SW480 (cell line): ENCODE data around the gene ZNF669.

ENCODE experiments used
- DNase-seq: peaks from one replicate; pipeline ENCODE4 v3.0.0-alpha.2; 2016; ENCODE audit warnings: low spot score

The ZNF669 gene

DNA sequence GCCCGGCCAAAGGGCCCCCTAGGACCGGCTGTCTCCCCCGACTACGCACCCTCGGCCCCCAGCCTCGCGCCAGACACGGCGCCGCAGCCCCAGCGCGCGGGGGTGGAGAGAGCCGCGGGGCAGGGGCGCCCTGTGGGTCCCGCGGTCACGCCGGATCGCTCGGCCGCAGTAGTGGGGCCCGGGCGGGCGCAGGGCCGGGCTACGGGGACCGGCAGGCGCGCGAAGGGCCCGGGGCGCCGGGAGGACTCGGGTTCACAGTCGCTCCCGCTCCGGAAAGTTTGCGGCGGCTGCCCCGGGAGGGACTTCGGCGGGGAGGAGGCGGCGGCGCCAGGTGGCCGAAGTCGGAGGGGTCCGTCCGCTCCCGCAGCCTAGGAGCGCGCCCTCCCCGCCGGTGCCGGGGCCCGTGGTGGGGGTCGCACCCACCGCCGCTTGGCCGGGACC is 7.1 kb upstream of the ZNF669 start:
- no peak for DNase-seq

DNA sequence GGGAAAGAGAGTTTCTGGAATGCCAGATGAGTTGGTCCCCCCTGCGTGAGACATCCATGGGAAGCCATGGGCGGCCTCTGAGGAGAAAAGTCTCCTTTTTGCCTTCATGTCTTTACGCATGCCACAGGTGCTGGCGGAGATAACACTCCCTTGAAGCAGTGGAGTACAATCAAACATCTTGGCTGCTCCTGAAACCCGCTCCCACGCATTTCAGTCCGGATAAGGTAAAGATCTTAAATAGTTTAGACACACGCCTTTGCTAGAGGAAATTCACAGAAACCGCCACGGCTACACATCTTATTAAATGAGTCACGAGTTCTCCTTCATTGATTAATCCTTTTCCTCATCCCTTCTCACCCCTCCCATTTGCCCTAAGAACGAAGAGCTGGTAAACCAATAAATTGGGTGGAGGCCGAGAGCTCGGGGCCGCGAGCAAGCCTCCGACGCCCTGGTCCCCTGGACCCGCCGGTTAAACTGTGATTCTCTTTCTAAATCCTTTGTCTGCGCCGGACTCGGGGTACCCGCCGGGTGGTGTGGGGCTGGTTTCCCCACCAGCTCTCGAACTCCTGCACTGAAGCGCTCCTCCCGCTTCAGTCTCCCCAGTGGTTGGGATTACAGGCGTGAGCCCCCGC is 6.6 kb upstream of the ZNF669 start:
- DNase-seq: no peak

DNA sequence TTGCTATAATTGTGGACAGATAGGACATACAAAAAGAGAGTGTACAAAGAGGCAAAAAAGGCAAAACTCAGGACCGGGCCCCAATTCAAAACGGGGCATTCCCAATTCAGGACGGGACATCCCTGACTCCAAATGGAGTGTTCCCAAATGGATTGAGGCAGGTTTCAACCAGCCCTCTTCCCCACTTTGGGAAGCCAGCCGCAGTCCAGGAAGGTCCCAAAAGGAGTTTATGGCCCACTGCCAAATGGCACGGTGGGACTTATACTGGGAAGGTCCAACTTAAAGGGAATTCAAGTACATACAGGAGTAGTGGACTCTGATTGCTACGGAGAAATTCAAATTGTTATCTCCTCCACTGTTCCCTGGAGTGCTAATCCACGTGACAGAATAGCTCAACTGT is 3.5 kb upstream of the ZNF669 start:
- DNase-seq: no peak

DNA sequence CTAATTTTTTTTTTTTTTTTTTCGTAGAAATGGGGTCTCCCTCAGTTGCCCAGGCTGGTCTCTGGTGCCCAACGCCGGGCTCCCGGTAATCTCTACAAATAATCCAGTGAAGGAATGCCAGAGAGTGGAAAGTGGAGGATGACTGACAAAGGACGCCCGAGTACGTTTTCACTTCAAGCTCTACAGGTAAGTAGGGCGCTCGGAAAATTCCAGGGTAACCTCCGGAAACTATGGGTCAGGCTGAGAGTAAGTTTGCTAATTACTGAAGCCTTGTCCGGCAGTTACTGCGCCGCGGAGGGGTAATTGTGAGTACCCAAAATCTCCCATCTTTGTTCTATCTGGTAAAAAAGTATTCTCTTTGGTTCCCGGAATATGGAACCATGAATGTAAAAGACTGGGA is 1.8 kb upstream of the ZNF669 start:
- DNase-seq: no peak

DNA sequence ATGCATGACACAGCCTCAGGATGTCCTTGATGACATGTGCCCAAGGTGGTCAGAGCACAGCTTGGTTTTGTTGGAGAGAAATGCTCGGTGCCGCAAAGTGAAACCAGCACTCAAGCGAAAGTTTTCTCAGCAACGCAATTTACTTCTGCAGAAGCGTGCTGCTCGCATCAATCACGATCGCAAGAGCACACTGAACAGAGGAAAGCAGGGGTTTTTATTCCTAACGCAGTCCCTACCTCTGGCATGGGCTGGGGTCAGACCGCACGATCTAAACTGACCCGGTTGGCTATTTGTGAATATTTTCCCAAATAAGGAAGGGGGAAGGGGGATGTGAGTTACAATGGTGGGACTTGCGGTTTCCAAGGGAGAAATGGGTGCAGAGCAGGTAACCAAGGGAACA is 809 bp upstream of the ZNF669 start:
- DNase-seq: no peak

DNA sequence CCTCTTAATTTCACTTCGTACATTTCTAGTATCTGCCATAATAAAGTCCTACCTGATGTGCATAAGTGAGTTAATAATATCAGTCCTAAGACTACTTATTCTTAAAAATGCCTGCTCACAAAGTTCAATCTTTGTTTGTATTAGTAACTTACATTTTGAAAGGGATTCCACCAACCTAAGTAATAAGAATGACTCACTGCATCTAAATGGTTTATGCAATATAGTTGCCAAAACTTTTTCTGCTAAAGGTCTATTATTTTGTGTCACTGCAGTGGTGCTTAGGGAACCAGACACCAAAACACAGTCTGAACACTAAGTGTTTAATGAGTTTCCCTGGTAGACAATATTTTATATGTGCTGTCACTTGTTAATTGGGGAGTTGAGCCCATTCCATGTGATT is 1.8 kb downstream of the ZNF669 start:
- DNase-seq: no peak

DNA sequence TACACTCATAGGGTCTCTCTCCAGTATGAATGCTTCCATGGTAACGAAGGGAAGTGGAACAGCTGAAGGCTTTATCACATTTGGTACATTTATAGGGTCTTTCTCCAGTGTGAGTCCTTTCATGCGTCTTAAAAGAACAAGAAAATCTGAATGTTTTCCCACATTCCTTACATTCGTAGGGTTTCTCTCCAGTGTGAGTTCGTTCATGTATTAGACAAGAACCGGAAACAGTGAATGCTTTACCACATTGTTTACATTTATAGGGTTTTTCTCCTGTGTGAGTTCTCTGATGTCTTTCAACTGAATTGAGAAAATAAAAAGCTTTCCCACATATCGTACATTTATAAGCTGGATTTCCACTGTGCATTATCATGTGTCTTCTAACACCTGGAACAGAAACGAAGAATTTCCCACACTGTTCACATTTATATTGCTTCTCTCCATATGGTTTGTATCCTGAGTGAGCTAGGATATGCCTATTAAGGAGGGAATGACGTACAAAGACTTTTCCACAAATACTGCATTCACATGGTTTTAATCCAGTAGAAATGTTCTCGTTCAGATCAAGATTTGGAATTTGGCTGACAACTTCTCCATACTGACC is 3.4 kb downstream of the ZNF669 start:
- no peak for DNase-seq

DNA sequence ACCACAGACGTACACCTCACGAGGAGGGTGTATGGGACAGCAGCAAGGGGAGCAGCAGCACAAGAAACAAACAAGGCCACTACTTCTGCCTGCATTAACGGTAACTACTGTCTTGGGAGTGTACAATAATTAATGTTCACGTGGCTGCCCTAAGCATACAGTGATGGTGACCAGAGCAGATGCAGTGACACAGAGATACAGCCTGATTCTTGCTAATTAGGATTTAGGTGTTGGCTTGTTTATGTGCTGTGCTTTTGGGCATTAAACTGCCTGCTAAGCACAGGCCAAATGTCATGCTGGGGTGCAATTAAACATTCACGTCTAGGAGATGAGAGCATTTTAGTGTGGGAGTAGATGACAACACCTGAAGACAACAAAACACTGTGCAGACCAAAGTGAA is 7.2 kb downstream of the ZNF669 start:
- no peak for DNase-seq

DNA sequence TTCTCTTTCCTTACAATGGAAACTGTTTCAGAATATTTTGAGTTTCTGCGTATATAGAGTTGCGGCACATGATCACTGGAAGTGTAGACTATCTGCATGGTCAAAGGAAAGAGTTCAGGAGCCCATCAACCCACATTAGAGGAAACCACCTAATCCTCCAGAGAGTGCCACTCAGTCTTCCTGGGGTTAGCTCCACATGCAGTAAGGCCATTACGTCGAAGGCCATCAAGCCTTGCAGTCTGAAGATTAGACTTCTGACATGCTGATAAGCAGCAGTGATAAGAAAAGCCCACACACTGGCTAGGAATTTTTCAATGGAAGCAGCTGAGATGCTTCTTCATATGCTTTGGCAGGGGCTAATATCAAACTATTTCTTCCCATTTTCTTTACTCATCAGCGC is 7.6 kb downstream of the ZNF669 start:
- no peak for DNase-seq

DNA sequence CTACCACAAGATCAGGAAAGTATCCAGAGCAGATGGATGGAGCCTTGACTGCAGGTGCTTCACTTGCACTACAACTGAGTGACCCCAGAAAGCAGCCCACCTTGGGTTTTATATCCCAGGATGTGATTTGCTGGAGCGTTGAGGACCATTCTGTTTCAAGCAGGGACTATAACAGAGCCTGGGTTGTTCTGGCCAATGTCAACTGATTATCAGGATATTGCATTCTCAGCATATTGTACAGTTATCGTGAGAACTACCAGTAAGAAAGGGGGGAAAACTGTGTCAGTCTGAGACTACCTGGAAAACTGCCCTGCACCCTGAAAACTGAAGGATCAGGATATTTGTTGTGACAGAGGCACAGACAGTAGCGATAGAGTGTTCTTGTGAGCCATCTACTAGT is 8.0 kb downstream of the ZNF669 start:
- no peak for DNase-seq

DNA sequence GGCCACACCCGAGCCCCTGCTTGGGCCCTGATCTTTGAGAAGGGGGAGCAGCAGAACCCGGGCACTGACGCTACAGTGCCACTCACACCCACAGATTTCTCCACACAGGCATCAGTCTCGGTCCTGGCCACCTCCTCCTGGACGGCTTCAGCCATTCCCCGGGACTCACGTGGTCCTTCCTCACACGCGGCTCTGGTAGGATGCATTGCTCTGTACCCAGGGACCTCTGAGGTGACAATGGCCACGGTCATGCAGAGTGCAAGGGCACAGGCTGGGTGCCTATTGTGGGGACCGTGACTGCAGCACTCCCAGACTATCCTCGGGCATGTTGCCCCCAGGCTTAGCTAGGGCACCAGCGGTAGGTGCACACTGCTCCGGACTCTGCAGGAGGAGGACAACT is 13.7 kb downstream of the ZNF669 start:
- no peak for DNase-seq

DNA sequence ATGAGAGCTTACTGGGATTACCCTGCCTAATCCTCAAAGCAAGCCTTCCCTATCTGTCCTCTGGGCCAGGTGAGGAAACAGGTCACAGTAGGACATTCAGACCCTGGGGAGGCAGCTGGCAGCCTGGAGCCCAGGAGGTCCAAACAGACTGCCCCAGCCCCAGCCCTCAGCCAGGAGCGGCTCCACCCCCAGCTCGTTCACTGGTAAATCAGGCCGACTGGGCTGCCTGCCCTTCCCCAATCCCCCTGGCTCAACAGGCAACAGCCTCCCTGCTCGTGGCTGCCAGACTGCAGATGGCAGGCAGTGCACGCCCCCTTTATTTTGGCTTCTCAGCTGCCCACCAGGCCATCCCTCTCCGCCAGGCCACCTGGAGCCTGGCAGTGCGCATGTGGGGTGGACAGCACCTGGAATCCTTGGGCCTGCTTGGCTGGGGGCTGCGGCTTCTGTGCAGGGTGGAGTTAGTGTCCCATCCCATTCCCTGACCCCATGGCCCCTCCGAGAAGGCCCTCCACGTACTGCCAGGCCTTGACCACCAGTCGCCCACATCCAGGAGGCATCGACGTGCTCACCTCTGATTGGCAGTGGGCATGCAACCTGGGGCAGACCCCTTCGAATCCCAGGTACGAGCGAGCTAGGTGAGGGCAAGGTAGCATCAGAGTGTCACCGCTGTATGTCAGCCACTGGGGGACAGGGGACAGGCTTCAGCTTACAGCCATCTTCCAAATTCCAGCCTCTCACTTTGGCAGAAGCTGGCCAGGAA is 14.4 kb downstream of the ZNF669 start:
- no peak for DNase-seq

DNA sequence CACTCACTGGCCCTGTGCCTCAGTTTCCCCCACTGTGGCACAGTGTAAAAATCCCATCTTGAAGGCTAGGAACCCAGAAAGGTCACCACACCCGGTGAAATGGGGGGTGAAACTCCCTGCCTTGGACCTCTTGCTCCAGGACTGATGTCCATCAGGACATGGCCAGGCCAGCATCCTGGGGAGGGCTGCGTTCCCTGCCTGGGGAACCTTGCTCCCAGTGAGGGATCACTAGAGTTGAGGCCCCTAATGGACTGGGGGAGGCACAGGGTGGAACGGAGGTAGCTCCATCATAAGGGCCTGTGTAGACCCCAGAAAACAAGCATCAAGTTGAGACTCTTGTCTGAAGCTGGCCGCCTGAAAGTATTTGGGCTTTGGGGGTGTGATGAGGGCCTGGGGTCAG is 15.2 kb downstream of the ZNF669 start:
- no peak for DNase-seq

DNA sequence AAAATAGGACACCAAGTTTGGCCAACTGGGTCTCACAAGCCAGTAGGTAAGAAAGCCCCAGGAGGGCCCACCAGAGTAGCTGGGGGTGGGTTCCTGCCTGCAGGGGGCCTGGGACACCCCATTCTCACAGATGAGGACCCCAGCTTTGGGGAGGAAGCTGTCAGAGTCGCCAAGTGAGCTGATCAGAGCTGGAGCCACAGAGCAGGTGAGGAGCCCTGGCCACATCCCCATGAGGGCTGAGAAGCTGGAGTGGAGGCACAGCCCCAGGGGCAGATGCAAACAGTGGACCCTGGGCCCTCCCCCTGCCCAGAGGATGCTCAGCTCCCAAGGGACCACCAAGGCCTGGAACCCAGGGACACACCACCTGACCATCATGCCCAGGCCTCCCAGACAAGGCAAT is 16.9 kb downstream of the ZNF669 start:
- DNase-seq: no peak

DNA sequence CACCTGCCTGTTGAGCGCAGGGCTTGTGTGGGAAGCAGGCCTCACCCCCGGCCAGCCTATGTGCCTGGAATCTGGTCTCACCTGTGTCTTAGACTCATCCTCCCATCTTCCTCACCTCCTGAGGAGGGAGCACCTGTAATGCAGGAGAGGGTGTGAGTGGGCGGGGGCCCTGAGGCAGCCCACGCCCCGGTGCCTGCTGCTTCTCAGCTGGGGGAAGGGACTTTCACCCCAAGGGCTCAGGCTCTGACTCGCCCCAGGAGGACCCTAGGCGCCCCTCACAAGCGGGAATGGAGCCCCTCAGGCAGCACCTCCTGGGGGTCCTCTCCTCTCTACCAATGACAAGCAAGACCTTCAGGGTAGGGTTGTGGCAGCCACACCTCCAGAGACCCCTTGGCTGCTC is 18.8 kb downstream of the ZNF669 start:
- no peak for DNase-seq

DNA sequence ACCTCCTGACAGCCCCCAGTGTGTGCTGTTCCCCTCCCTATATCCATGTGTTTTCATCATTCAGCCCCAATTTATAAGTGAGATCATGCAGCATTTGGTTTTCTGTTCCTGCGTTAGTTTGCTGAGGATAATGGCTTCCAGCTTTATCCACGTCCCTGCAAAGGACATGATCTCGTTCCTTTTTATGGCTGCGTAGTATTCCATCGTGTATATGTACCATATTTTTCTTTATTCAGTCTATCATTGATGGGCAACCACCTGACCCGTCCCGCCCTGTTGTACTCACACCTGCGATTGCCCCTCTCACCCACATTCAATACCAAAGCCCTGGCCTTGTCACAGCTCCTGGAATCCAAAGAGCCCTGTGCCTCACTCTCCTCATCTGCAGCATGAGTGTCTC is 19.4 kb downstream of the ZNF669 start:
- no peak for DNase-seq

DNA sequence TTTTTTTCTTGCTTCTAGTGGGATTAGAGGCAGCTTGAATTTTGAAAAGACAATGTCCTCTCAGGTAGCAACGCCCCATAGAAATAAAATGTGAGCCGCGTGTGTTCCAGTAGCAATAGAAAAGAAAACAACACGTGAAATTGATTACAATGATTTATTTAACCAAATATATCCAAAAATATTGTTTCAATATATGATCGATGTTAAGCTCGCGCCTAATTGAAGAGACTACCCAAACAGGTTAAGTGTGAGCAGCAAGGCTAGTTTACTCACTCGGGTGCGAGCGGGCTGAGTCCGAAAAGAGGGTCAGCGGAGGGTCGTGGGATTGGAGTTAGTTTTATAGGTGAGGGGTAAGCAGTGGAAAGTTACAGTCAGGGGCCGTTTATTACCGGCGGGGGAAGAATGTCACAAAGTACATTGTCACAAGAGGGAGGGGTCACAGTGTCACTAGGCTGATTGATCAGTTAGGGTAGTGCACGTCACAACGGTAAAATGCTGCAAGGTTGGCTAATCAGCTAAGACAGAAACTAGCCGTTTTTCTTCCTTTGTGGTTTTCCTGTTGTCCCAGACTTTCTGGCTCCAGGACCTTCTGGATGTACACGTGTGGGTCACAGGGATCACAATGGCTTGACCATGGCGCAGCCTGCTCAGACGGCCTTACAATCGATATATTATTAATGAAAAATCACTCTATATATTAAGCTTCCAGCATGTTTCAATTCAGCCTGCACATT is 24.8 kb downstream of the ZNF669 start:
- no peak for DNase-seq

DNA sequence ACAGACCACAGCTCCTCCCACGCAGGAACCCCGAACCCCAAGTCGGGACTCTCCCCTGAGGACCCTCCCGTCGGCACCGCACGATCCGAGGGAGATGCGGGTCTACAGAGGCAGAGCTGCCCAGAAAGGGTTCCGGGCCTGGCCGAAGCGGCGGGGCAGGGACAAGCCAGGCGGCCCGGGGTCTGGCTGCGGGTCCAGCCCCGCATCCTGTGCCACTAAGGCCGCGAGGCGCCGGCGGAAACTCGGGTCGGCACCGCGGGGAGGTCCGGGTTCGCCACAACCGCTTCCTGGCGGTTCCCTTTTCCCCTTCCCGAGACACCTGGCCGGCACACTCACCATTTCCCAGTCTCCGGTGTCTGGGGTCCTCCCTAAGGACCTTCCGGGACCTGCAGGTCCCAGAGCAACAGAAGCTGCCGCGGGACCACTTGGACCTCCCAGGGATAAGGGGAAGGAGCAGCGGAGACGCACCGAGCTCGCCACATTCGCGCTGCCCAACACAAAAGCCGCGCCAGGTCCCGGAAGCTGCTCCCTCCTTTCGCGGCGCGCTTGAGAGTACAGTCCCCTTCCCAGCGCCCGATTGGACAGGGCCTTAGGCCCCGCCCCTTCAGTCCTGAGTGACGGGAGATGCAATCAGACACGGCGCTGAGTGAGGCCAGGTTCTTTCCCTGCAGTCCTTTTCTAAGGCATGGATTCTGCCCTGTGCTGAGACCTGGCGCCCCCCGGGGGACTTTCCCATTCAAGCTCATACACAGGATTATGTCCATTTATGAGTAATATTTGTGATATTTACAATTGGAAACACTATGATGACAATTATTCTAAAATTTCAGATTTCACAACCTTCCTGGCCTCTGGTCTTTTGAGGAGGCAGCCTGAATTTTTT is 25.7 kb downstream of the ZNF669 start, which contains the start of gene ZNF670:
TSS of gene ZNF670 (minus strand) at position 554 of the 883 bp plus-strand sequence. CDS start at position 339, 215 bp downstream.
- peak; percentile 93 for DNase-seq

DNA sequence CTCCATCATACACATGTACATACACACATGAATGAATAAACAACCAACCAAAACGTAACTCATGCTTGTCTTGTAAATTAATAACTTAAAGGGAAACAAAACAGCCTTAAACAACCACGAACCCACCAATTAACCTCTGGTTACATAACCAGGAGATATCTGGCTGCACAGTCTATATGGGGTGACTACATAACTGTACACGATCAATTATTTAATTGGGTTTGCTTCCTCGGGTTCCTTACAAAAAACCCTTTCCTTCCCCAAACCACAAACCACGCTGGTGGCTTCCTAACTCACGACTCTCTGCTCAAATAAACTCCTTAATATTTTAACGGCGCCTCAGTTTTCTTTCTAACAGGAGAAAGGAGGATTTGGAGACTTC is 26.3 kb downstream of the ZNF669 start:
- no peak for DNase-seq

DNA sequence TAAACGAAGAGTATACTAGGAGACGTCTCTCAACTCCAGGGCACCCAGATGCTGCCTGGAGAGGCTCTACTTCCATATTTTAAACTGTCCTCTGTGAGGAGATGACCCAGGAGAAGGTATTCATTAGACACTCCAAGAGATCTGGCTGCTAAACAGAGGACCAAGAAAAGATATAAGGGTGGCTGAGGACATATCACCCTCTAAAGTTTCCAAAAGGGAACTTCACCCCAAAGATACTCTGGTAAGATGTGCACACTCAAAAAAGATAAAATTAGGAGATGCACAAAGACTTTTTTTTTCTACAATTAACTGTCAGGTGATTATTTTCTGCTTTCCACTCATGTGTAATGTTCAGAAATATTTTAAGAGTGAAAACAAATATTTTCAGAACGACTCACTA is 26.9 kb downstream of the ZNF669 start:
- no peak for DNase-seq

DNA sequence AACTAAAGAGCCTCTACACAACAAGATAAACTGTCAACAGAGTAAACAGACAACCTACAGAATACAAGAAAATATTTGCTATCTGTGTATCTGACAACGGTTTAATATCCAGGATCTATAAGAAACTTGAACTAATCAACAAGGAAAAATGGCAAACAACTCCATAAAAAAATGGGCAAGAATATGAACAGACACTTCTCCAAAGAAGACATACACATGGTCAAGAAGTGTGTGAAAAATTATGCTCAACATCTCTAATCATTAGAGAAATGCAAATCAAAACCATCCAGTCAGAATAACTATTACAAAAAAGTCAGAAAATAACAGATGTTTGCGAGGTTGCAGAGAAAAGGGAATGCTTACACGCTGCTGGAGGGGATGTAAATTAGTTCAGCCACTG is 33.5 kb downstream of the ZNF669 start:
- DNase-seq: no peak

DNA sequence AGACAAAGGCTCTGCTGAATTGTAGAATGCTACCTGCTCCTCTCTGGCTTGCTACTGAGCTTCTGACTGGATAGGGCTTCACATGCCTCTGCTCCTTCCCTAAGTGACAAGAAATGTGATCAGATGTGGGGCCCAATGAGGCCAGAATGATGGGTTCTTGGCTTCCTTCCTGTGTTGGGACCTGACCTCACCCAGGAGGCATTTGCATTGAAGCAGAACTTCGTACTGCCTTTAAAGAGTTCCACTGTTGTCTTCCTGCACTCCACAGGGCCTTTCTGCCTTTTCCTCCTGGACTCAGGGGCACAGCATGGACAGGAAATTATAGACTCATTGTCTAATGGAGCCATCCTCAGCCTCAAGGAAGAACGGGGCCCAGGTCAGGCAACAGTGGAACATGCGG is 39.9 kb downstream of the ZNF669 start:
- no peak for DNase-seq
